Loucy (cell line): ENCODE data around the gene NINL.

Experiments used
- H2AFZ ChIP-seq: fragments of 200-600 bp; sonication (generic); 2 replicates; pipeline ENCODE4 v1.6.0; 2016; ENCODE audit warnings: antibody characterized with exemption, mild to moderate bottlenecking, low read length, moderate library complexity
- H3F3A ChIP-seq: fragments of 200-600 bp; 2 replicates; pipeline ENCODE4 v1.6.0; 2016; ENCODE audit warnings: antibody characterized with exemption, low read depth, mild to moderate bottlenecking
- H3K27me3 ChIP-seq: fragments of 200-600 bp; sonication (generic); 2 replicates; pipeline ENCODE4 v1.6.1; 2014; ENCODE audit warnings: low read length, mild to moderate bottlenecking; ENCODE audit not compliant: insufficient read depth, poor library complexity, severe bottlenecking
- H3K36me3 ChIP-seq: fragments of 200-600 bp; sonication (generic); 2 replicates; pipeline ENCODE4 v1.6.1; 2016; ENCODE audit warnings: low read length; ENCODE audit not compliant: insufficient read depth
- H3K4me1 ChIP-seq: fragments of 200-600 bp; sonication (generic); 2 replicates; pipeline ENCODE4 v1.5.1; 2014; ENCODE audit warnings: low read length, mild to moderate bottlenecking; ENCODE audit not compliant: insufficient read depth, poor library complexity, severe bottlenecking
- H3K4me2 ChIP-seq: fragments of 200-600 bp; sonication (generic); 2 replicates; pipeline ENCODE4 v1.6.0; 2014; ENCODE audit warnings: antibody characterized with exemption, low read length, low read depth, mild to moderate bottlenecking; ENCODE audit not compliant: poor library complexity, severe bottlenecking
- H3K4me3 ChIP-seq: fragments of 200-600 bp; sonication (generic); 2 replicates; pipeline ENCODE4 v1.5.1; 2014; ENCODE audit warnings: low read length, mild to moderate bottlenecking, mixed read lengths; ENCODE audit not compliant: poor library complexity, severe bottlenecking
- H3K79me2 ChIP-seq: fragments of 200-600 bp; sonication (generic); 2 replicates; pipeline ENCODE4 v1.6.1; 2014; ENCODE audit warnings: low read length; ENCODE audit not compliant: insufficient read depth
- H3K9ac ChIP-seq: fragments of 200-600 bp; sonication (generic); 2 replicates; pipeline ENCODE4 v1.6.0; 2014; ENCODE audit warnings: mild to moderate bottlenecking, low read depth, low read length, moderate library complexity; ENCODE audit not compliant: poor library complexity, severe bottlenecking
- H3K9me2 ChIP-seq: fragments of 200-600 bp; sonication (generic); replicated peaks from 2 replicates; pipeline ENCODE4 v1.6.1; 2016; ENCODE audit warnings: low read depth, low read length, mixed read lengths
- H3K9me3 ChIP-seq: fragments of 200-600 bp; sonication (generic); 2 replicates; pipeline ENCODE4 v1.6.1; 2014; ENCODE audit warnings: mild to moderate bottlenecking, antibody characterized with exemption, low read length, low read depth; ENCODE audit not compliant: insufficient read depth
- H4K20me1 ChIP-seq: fragments of 200-600 bp; sonication (generic); 2 replicates; pipeline ENCODE4 v1.6.0; 2014; ENCODE audit warnings: antibody characterized with exemption, low read length, mild to moderate bottlenecking; ENCODE audit not compliant: insufficient read depth, poor library complexity, severe bottlenecking
- CTCF ChIP-seq: fragments of 200-600 bp; sonication (generic); conservative IDR thresholded peaks from 2 replicates; pipeline ENCODE4 v1.5.1; 2014; ENCODE audit warnings: mild to moderate bottlenecking, antibody characterized with exemption, low read length
- EZH2phosphoT487 ChIP-seq: fragments of 200-600 bp; IDR thresholded peaks from 2 replicates; pipeline ENCODE4 v1.6.1; 2018; ENCODE audit warnings: antibody characterized with exemption, mild to moderate bottlenecking, moderate library complexity, borderline replicate concordance

The NINL gene

DNA sequence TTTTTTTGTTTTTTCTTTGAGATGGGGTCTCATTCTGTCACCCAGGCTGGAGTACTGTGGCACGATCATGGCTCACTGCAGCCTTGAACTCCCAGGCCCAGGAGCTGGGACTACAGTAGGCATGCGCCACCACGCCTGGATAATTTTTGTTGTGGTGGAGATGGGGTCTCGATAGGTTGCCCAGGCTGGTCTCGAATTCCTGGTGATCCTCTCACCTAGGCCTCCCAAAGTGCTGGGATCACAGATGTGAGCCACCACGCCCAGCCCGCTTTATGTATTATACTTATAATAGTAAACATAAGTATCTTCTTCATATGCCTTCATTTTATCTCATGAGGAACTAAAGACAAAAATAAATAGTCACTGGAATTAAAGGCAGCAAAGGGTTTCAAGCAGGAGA is 114.3 kb downstream of the NINL start:
- Histone ChIP-seq H3K9ac (no peak overlapping the region), H3K4me1 (peaks cover 5% of the 10 kb centered on the region), H3K9me2 (no peaks in the 10 kb centered on the region), H4K20me1 (no peaks in the 10 kb centered on the region), H3K79me2 (no peaks in the 10 kb centered on the region), H3K36me3 (peaks cover 34% of the 10 kb centered on the region; the same call in 1 of the 2 replicates), H3F3A (no peaks in the 10 kb centered on the region), H3K27me3 (no peaks in the 10 kb centered on the region), H2AFZ (no peak overlapping the region), H3K4me2 (no peak overlapping the region), H3K9me3 (no peaks in the 10 kb centered on the region), H3K4me3 (no peak overlapping the region)
- TF ChIP-seq CTCF (no peak), EZH2phosphoT487 (no peak)

- H3K9me2 ChIP-seq = no peaks in the 10 kb centered on the region
- H3K79me2 ChIP-seq = no peaks in the 10 kb centered on the region
- TF ChIP-seq CTCF (peak; percentile 66), EZH2phosphoT487 (no peak)
- no peak overlapping the region for H3K9ac ChIP-seq
- no peaks in the 10 kb centered on the region for H4K20me1 ChIP-seq
- H3K9me3 ChIP-seq = no peaks in the 10 kb centered on the region
- no peaks in the 10 kb centered on the region for H3F3A ChIP-seq
- peaks cover 36% of the 10 kb centered on the region; the same call in 1 of the 2 replicates for H3K36me3 ChIP-seq
- H2AFZ ChIP-seq = no peak overlapping the region
- no peak overlapping the region for H3K4me3 ChIP-seq
- H3K4me1 ChIP-seq = peaks cover 5% of the 10 kb centered on the region
- H3K27me3 ChIP-seq = no peaks in the 10 kb centered on the region
- H3K4me2 ChIP-seq = no peak overlapping the region
Observed at GRCh38 chr20:25470045-25470444, 115.3 kb downstream of the NINL start.

GRCh38 chr20:25469558-25469957 is 115.8 kb downstream of the NINL start:
- Histone ChIP-seq H3K36me3 (peaks cover 36% of the 10 kb centered on the region; the same call in 1 of the 2 replicates), H4K20me1 (no peaks in the 10 kb centered on the region), H3K9me2 (no peaks in the 10 kb centered on the region), H3K9ac (no peak overlapping the region), H3K27me3 (no peaks in the 10 kb centered on the region), H3K4me2 (no peak overlapping the region), H3F3A (no peaks in the 10 kb centered on the region), H2AFZ (no peak overlapping the region), H3K4me1 (peaks cover 5% of the 10 kb centered on the region), H3K79me2 (no peaks in the 10 kb centered on the region), H3K4me3 (no peak overlapping the region), H3K9me3 (no peaks in the 10 kb centered on the region)
- no peak for TF ChIP-seq EZH2phosphoT487
- TF ChIP-seq CTCF = no peak
